ENCODE data around the gene GBP5.

- no peak for TF ChIP-seq POLR2A (IDR thresholded peaks at IDR 0.05; ENCODE audit: low read depth)
- no peak for TF ChIP-seq POLR2AphosphoS5 (IDR thresholded peaks at IDR 0.05)
Measured at GRCh38 chr1:89309828-89310227, 37.2 kb upstream of the GBP5 start.
